ENCODE measurements around the gene DRD3.

- TF ChIP-seq CTCF (IDR thresholded peaks at IDR 0.05) (no peak), ZFX (IDR thresholded peaks at IDR 0.05; ENCODE audit: borderline replicate concordance) (no peak)
These were observed 10.7 kb downstream of the DRD3 start for GRCh38 chr3:114168150-114168549.
